Brain microvascular endothelial cell (primary cell): ENCODE data around the gene TBL1X.

ENCODE experiments used
- DNase-seq: peaks from one replicate; pipeline ENCODE4 v3.0.0-alpha.2; 2020
- H3K27ac ChIP-seq: fragments of 250-450 bp; sonication (Bioruptor Pico); 2 replicates; pipeline ENCODE4 v1.5.1; 2020; ENCODE audit warnings: mild to moderate bottlenecking, moderate library complexity
- H3K27me3 ChIP-seq: fragments of 250-450 bp; sonication (Bioruptor Pico); replicated peaks from 2 replicates; pipeline ENCODE4 v1.5.1; 2020; ENCODE audit warnings: mild to moderate bottlenecking
- H3K36me3 ChIP-seq: fragments of 250-450 bp; sonication (Bioruptor Pico); replicated peaks from 2 replicates; pipeline ENCODE4 v1.5.1; 2020; ENCODE audit warnings: mild to moderate bottlenecking
- H3K4me3 ChIP-seq: 2 replicates; pipeline ENCODE4 v1.5.1; 2011; ENCODE audit warnings: low read depth, mild to moderate bottlenecking, control low read depth, low read length, moderate library complexity
- CTCF ChIP-seq: IDR thresholded peaks from 2 replicates; pipeline ENCODE4 v1.5.1; 2011; ENCODE audit warnings: low read depth, mild to moderate bottlenecking, moderate library complexity, low read length, control low read depth, inconsistent platforms; ENCODE audit errors: missing control alignments
- in situ Hi-C: cut with HindIII; loops from 2 replicates; pipeline ENCODE4 v1.10.0; 2017; ENCODE audit warnings: low sequenced_read_pairs, low pct_ligation_motif_present

TBL1X gene

GRCh38 chrX:9642270-9642995 is 177.6 kb downstream of the TBL1X start:
- in situ Hi-C loops = no loop called here

GRCh38 chrX:9643807-9644206 is 178.9 kb downstream of the TBL1X start:
- no peaks in the 10 kb centered on the region for H3K27me3 ChIP-seq
- no peaks in the 10 kb centered on the region for H3K36me3 ChIP-seq
- no peak overlapping the region for H3K4me3 ChIP-seq
- H3K27ac ChIP-seq = no peak overlapping the region
- DNase-seq = no peak
- TF ChIP-seq CTCF = no peak
- in situ Hi-C loops = no loop called here

More at GRCh38 chrX:9642270-9642995, 177.6 kb downstream of the TBL1X start:
- DNase-seq = no peak
- Histone ChIP-seq H3K36me3 (no peaks in the 10 kb centered on the region), H3K27me3 (no peaks in the 10 kb centered on the region), H3K4me3 (no peak overlapping the region), H3K27ac (no peak overlapping the region)
- TF ChIP-seq CTCF = no peak

GRCh38 chrX:9644335-9644734 is 179.5 kb downstream of the TBL1X start:
- in situ Hi-C loops = no loop called here
- Histone ChIP-seq H3K4me3 (no peak overlapping the region), H3K36me3 (no peaks in the 10 kb centered on the region), H3K27ac (no peak overlapping the region), H3K27me3 (no peaks in the 10 kb centered on the region)
- TF ChIP-seq CTCF = no peak
- no peak for DNase-seq

- no peaks in the 10 kb centered on the region for H3K36me3 ChIP-seq
- no peak for TF ChIP-seq CTCF
- no peak overlapping the region for H3K27ac ChIP-seq
- no peak for DNase-seq
- in situ Hi-C loops = no loop called here
- no peaks in the 10 kb centered on the region for H3K27me3 ChIP-seq
- H3K4me3 ChIP-seq = no peak overlapping the region
These were observed 181.8 kb downstream of the TBL1X start for GRCh38 chrX:9646471-9647224.

GRCh38 chrX:9647431-9647830 is 182.6 kb downstream of the TBL1X start:
- DNase-seq = no peak
- in situ Hi-C loops = no loop called here
- no peaks in the 10 kb centered on the region for H3K27me3 ChIP-seq
- no peak for TF ChIP-seq CTCF
- no peak overlapping the region for H3K4me3 ChIP-seq
- H3K27ac ChIP-seq = no peak overlapping the region
- H3K36me3 ChIP-seq = no peaks in the 10 kb centered on the region

- in situ Hi-C loops = no loop called here
- Histone ChIP-seq H3K27ac (no peak overlapping the region), H3K4me3 (no peak overlapping the region), H3K27me3 (no peaks in the 10 kb centered on the region), H3K36me3 (no peaks in the 10 kb centered on the region)
- TF ChIP-seq CTCF = no peak
- no peak for DNase-seq
These were observed 185.2 kb downstream of the TBL1X start for GRCh38 chrX:9650091-9650490.
